Esophagus squamous epithelium (tissue), 4 donors: ENCODE results near the gene RAB20.

Experiments used
- POLR2A ChIP-seq, 4 donors: fragments of 450-650 bp; IDR thresholded peaks; one replicate each; pipeline ENCODE4 v1.6.1; 2017; ENCODE audit warnings: antibody characterized with exemption in 4 of 4, mild to moderate bottlenecking in 4 of 4, moderate library complexity in 3 of 4
- TF ChIP-seq, protein P1 (sequence below), 6 experiments: fragments of 450-650 bp in 4 of 6; fragments of 200-600 bp in 2 of 6; sonication (generic) in 2 of 6; IDR thresholded peaks; one replicate each; pipeline ENCODE4 v1.5.1; 2016 to 2019; ENCODE audit warnings: antibody characterized with exemption in 6 of 6, mild to moderate bottlenecking in 4 of 6, moderate library complexity in 4 of 6

DNA sequence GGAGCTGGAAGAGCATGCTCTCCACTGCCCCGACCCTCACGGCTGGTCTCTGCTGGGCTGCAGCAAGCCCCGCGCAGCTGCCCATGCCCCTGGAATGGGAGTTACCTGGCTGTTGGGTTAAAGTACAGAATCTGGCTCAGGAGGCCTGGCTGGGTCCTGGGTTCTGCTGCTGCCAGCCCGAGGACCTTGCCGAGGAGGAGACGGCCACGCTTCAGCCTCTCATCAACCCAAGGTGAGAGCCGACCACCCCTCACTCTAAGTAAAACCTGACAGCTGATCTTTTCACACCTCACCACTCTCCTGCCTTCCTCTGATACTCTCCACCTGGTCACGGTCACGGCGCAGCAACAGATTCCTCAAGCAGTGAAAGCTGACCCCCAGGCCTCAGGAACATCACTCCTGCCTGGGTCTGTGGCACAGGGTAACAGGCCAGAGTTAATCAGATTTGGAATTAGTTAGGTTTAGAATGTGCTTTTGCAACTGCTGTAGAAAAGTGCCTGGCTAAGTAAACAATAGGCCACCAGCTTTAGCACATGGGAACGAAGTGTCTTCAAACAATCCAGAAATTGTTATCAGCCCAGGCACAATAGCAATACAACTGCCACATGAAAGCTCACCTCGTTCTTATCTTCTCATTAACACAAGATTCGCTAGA, 20.5 kb downstream of the RAB20 start:
- TF ChIP-seq, protein P1, sequence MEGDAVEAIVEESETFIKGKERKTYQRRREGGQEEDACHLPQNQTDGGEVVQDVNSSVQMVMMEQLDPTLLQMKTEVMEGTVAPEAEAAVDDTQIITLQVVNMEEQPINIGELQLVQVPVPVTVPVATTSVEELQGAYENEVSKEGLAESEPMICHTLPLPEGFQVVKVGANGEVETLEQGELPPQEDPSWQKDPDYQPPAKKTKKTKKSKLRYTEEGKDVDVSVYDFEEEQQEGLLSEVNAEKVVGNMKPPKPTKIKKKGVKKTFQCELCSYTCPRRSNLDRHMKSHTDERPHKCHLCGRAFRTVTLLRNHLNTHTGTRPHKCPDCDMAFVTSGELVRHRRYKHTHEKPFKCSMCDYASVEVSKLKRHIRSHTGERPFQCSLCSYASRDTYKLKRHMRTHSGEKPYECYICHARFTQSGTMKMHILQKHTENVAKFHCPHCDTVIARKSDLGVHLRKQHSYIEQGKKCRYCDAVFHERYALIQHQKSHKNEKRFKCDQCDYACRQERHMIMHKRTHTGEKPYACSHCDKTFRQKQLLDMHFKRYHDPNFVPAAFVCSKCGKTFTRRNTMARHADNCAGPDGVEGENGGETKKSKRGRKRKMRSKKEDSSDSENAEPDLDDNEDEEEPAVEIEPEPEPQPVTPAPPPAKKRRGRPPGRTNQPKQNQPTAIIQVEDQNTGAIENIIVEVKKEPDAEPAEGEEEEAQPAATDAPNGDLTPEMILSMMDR (IDR thresholded peaks at IDR 0.05), result no peak
- no peak for TF ChIP-seq POLR2A (IDR thresholded peaks at IDR 0.05)
